Body of pancreas (tissue), 4 donors: ENCODE results near the gene RAX2. TPM values are rescaled to one million over a fixed set of nuclear protein-coding genes. Genes with fewer than 3 reads are reported as not detected.
"Not testable (repeated sequence)": the region's sequence is repeated elsewhere in the genome, so short reads cannot be mapped to it uniquely, and the experiment has no call there.

ENCODE experiments used
- ATAC-seq: fragments of 150-250 bp; one replicate; pipeline ENCODE4 v1.9.1; 2016
- DNase-seq, 4 donors: peaks; one replicate each; pipeline ENCODE4 v3.0.0-alpha.2; 2019
- H3K27ac ChIP-seq, 4 donors: fragments of 200-600 bp; sonication (generic); 1 replicate in 3 of 4; 2 replicates in 1 of 4; pipeline versions ENCODE4 v1.5.1 to v1.6.1; 2016 to 2019; ENCODE audit warnings: mild to moderate bottlenecking in 1 of 4, mixed read lengths in 1 of 4, moderate library complexity in 1 of 4
- H3K27me3 ChIP-seq, 2 donors: fragments of 200-600 bp; sonication (generic); one replicate each; pipeline ENCODE4 v1.6.0; 2016; ENCODE audit warnings: mild to moderate bottlenecking in 1 of 2
- H3K36me3 ChIP-seq, 2 donors: fragments of 200-600 bp; sonication (generic); replicated peaks in 1 of 2; 2 replicates each; pipeline ENCODE4 v1.5.1; 2016; ENCODE audit warnings: low read depth in 2 of 2; ENCODE audit not compliant: insufficient read depth in 1 of 2
- H3K4me1 ChIP-seq: fragments of 200-600 bp; sonication (generic); one replicate; pipeline ENCODE4 v1.6.0; 2016
- H3K4me3 ChIP-seq, 2 donors: fragments of 200-600 bp; sonication (generic); 1 replicate in 1 of 2; 2 replicates in 1 of 2; pipeline ENCODE4 v1.5.1; 2016 to 2019
- H3K9me3 ChIP-seq, 3 donors: fragments of 200-600 bp; sonication (generic); 1 replicate in 2 of 3; 2 replicates in 1 of 3; pipeline ENCODE4 v1.5.1; 2016
- POLR2A ChIP-seq, 3 donors: fragments of 450-650 bp; IDR thresholded peaks; one replicate each; pipeline ENCODE4 v1.6.1; 2016; ENCODE audit warnings: antibody characterized with exemption in 3 of 3, mild to moderate bottlenecking in 2 of 3
- WGBS, 2 donors: methylation state at CpG; one replicate each; pipeline ENCODE4 v1.1.5; 2017; 5-methylcytosine and 5-hydroxymethylcytosine counted together
- intact Hi-C: fragments of 100-400 bp; cut with DNase I; formaldehyde crosslinking; loops from one replicate; pipeline ENCODE4 v1.15.1; 2023
- total RNA-seq, 2 donors: library from RNA; depleted of rRNA; stranded (reverse); fragments of >200 nt; gene quantifications; one replicate each; pipeline ENCODE4 v1.1.0, GENCODE V29; 2016
- TF ChIP-seq, protein P1 (sequence below), 7 experiments: fragments of 450-650 bp in 4 of 7; fragments of 200-600 bp in 3 of 7; sonication (generic) in 3 of 7; IDR thresholded peaks; one replicate each; pipeline ENCODE4 v1.5.1; 2016 to 2019; ENCODE audit warnings: antibody characterized with exemption in 7 of 7

The RAX2 gene
- total RNA-seq, 2 donors from 2014 or later = not detected

DNA sequence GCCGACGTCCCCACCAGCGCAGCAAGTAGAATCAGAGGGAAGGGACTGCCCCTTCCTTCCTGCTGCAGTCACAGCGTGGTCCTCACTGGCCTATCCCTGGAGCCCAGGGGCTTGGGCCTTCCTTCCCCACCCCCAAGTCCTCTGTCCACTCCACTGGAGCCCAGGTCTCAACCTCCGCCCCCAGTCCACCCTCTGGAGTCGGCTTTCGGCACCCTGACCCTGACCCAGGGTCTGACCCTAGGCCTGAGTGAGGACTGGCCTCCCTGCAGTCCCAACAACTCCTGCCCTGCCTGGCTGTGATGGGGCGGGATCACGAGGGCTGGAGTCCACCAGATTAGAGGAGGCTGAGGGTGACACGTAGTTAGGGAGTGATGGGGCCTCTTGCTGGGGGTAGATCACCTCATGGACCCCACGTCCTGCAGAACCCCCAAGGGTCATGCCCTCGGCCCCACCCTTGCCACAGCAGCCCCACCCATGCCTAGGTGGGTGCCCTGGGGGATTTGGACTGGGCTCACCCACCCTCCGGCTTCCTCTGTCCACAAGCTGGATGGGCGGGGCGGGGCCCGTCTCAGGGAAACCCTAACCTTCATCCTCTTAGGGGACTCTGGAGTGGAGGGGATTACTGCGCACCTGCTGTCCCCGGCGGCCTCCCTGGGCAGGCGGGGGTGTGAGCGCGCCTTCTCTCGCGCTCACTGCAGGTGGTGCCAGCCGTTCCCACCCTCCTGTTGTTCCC lies 3.8 kb downstream of the RAX2 start:
- 86 to 91% methylated on average over 12 to 22 of the region's 25 CpGs for WGBS, 2 donors
- DNase-seq (no peak), ATAC-seq (no peak)
- H3K9me3 ChIP-seq = no peaks in the 10 kb centered on the region
- intact Hi-C loops = no loop called here
- H3K4me1 ChIP-seq = peaks cover 4% of the 10 kb centered on the region
- TF ChIP-seq POLR2A (IDR thresholded peaks at IDR 0.05) = no peak
- TF ChIP-seq, protein P1, sequence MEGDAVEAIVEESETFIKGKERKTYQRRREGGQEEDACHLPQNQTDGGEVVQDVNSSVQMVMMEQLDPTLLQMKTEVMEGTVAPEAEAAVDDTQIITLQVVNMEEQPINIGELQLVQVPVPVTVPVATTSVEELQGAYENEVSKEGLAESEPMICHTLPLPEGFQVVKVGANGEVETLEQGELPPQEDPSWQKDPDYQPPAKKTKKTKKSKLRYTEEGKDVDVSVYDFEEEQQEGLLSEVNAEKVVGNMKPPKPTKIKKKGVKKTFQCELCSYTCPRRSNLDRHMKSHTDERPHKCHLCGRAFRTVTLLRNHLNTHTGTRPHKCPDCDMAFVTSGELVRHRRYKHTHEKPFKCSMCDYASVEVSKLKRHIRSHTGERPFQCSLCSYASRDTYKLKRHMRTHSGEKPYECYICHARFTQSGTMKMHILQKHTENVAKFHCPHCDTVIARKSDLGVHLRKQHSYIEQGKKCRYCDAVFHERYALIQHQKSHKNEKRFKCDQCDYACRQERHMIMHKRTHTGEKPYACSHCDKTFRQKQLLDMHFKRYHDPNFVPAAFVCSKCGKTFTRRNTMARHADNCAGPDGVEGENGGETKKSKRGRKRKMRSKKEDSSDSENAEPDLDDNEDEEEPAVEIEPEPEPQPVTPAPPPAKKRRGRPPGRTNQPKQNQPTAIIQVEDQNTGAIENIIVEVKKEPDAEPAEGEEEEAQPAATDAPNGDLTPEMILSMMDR (IDR thresholded peaks at IDR 0.05) = no peak
- no peak overlapping the region for H3K4me3 ChIP-seq
- H3K36me3 ChIP-seq = peaks cover 0 to 5% of the 10 kb centered on the region in 2 donors
- H3K27ac ChIP-seq = no peak overlapping the region
- H3K27me3 ChIP-seq = no peaks in the 10 kb centered on the region

DNA sequence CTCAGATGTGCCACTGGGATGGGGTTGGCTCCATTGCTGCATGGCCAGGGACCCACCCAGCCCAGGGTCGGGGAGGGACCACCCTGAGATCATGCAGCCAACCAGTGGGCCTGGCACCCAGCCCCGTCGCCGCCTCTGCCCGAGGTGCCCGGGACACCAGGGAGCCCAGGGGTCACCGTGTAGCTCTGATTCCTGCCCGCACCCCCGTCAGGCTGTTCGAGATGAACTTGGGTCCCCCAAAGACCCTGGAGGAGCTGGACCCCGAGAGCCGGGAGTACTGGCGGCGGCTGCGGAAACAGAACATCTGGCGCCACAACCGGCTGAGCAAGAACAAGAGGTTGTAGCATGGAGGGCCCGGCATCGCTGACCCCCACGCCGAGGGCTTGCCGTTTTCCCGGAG lies 5.0 kb downstream of the RAX2 start:
- Histone ChIP-seq H3K4me1 (peaks cover 7% of the 10 kb centered on the region), H3K4me3 (no peak overlapping the region), H3K9me3 (no peaks in the 10 kb centered on the region), H3K36me3 (peaks cover 0 to 5% of the 10 kb centered on the region in 2 donors), H3K27ac (no peak overlapping the region), H3K27me3 (no peaks in the 10 kb centered on the region)
- intact Hi-C loops = no loop called here
- ATAC-seq (no peak), DNase-seq (no peak)
- TF ChIP-seq, protein P1 (IDR thresholded peaks at IDR 0.05) = no peak
- no peak for TF ChIP-seq POLR2A (IDR thresholded peaks at IDR 0.05)
- WGBS, 2 donors = 87 to 93% methylated on average over 5 to 23 of the region's 23 CpGs

DNA sequence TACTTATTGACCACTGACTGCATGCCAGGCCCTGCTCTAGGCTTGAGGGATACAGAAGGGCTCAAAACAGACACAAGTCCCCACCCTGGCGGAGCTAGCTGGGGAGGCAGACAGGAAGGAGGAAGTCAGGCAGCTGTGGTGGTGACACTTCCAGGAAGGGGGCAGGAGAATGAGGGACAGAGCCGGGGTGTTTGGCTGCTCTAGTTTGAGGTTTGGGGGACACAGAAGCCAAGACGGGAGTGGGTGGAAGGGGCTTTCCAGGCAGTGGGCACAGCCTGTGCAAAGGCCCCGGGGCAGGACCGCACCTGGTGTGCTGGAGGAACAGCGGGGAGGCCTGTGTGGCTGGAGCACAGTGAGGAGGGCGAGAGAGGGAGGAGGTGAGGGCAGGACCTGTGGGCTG lies 5.5 kb downstream of the RAX2 start:
- H3K27ac ChIP-seq = no peak overlapping the region
- H3K4me1 ChIP-seq = peaks cover 11% of the 10 kb centered on the region
- intact Hi-C loops = no loop called here
- DNase-seq (no peak), ATAC-seq (no peak)
- H3K4me3 ChIP-seq = no peak overlapping the region
- peaks cover 0 to 5% of the 10 kb centered on the region in 2 donors for H3K36me3 ChIP-seq
- H3K9me3 ChIP-seq = no peaks in the 10 kb centered on the region
- no peaks in the 10 kb centered on the region for H3K27me3 ChIP-seq
- 90 to 94% methylated on average over 7 of the region's 7 CpGs for WGBS, 2 donors
- TF ChIP-seq, protein P1 (IDR thresholded peaks at IDR 0.05) = no peak
- TF ChIP-seq POLR2A (IDR thresholded peaks at IDR 0.05) = no peak

DNA sequence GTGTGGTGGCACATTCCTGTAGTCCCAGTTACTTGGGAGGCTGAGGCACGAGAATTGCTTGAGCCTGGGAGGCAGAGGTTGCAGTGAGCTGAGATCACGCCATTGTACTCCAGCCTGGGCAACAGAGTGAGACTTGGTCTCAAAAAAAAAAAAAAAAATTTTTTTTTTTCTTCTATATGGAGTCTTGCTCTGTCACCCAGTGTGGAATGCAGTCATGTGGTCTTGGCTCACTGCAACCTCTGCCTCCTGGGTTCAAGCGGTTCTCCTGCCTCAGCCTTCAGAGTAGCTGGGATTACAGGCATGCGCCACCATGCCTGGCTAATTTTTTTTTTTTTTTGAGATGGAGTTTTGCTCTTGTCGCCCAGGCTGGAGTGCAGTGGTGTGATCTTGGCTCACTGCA lies 6.3 kb downstream of the RAX2 start:
- intact Hi-C loops, ATAC-seq: not testable (repeated sequence)
- WGBS, 2 donors = 99 to 100% methylated on average over 5 of the region's 5 CpGs

DNA sequence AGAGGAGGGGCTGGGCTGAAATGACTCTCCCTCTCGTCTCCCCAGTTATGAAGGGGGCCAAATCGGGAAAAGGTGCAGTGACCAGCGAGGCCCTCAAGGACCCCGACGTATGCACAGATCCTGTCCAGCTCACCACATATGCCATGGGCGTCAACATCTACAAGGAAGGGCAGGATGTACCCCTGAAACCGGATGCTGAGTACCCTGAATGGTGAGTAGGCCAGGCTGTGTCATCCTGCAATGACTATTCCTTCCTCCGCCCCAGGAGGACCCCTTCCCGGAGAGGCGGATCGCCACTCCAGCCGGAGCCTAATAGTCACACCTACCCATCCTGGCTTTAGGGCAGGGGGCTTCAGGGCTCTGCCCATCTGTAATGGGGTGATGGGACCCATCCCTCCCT lies 6.9 kb downstream of the RAX2 start:
- WGBS, 2 donors = 84 to 96% methylated on average over 11 to 12 of the region's 12 CpGs
- DNase-seq (no peak), ATAC-seq (no peak)
- Histone ChIP-seq H3K27ac (no peak overlapping the region), H3K4me1 (peaks cover 21% of the 10 kb centered on the region), H3K9me3 (no peaks in the 10 kb centered on the region), H3K27me3 (no peaks in the 10 kb centered on the region), H3K36me3 (peaks cover 0 to 5% of the 10 kb centered on the region in 2 donors), H3K4me3 (no peak overlapping the region)
- intact Hi-C loops = no loop called here
- TF ChIP-seq, protein P1 (IDR thresholded peaks at IDR 0.05) = no peak
- no peak for TF ChIP-seq POLR2A (IDR thresholded peaks at IDR 0.05)

More for the DNA sequence above, 6.3 kb downstream of the RAX2 start:
- not testable (repeated sequence) for H3K4me3 ChIP-seq, H3K27me3 ChIP-seq, DNase-seq, H3K27ac ChIP-seq, H3K9me3 ChIP-seq, H3K36me3 ChIP-seq
- peaks cover 14% of the 10 kb centered on the region for H3K4me1 ChIP-seq
